Stomach (tissue), 9 donors: Measurements from ENCODE around the gene ECM1. TPM values are rescaled to one million over a fixed set of nuclear protein-coding genes. Genes with fewer than 3 reads are reported as not detected.

Source experiments
- DNase-seq, 2 donors: peaks; one replicate each; pipeline versions ENCODE4 v3.0.0 to v3.0.0-alpha.2; 2013 to 2019
- H3K27ac ChIP-seq, 5 donors: fragments of 200-600 bp in 4 of 5; sonication (generic) in 4 of 5; one replicate each; pipeline ENCODE4 v1.5.1; 2013 to 2019; ENCODE audit warnings: mild to moderate bottlenecking in 1 of 5, moderate library complexity in 1 of 5
- H3K27me3 ChIP-seq, 3 donors: fragments of 200-600 bp; sonication (generic); one replicate each; pipeline ENCODE4 v1.5.1; 2017 to 2019; ENCODE audit warnings: mixed run types in 1 of 3
- H3K36me3 ChIP-seq, 4 donors: fragments of 200-600 bp; sonication (generic); 1 replicate in 3 of 4; 2 replicates in 1 of 4; pipeline ENCODE4 v1.5.1; 2016 to 2019
- H3K4me1 ChIP-seq, 4 donors: fragments of 200-600 bp; sonication (generic); one replicate each; pipeline ENCODE4 v1.5.1; 2016 to 2019
- H3K4me3 ChIP-seq, 4 donors: fragments of 200-600 bp; sonication (generic) in 3 of 4; one replicate each; pipeline ENCODE4 v1.5.1; 2016 to 2019; ENCODE audit warnings: mild to moderate bottlenecking in 1 of 4
- H3K9me3 ChIP-seq, 4 donors: fragments of 200-600 bp; sonication (generic); one replicate each; pipeline ENCODE4 v1.5.1; 2016 to 2019
- EP300 ChIP-seq: sonication (generic); formaldehyde crosslinking; IDR thresholded peaks from one replicate; pipeline ENCODE4 v1.6.1; 2017; ENCODE audit warnings: antibody characterized with exemption
- POLR2A ChIP-seq, 4 donors: fragments of 450-650 bp; IDR thresholded peaks; one replicate each; pipeline ENCODE4 v1.6.1; 2016; ENCODE audit warnings: antibody characterized with exemption in 4 of 4, control low read depth in 2 of 4, mild to moderate bottlenecking in 1 of 4, moderate library complexity in 1 of 4
- POLR2AphosphoS5 ChIP-seq, 3 donors: sonication (generic); formaldehyde crosslinking; IDR thresholded peaks; one replicate each; pipeline ENCODE4 v1.6.1; 2016; ENCODE audit warnings: antibody characterized with exemption in 3 of 3
- WGBS, 5 donors: extraction: QIAGEN DNeasy Blood & Tissue Kit in 3 of 5; methylation state at CpG; one replicate each; pipeline versions ENCODE4 v1.1.5 to v1.1.7; 2013 to 2018; 5-methylcytosine and 5-hydroxymethylcytosine counted together
- intact Hi-C: fragments of 100-400 bp; cut with DNase I; formaldehyde crosslinking; loops from one replicate; pipeline ENCODE4 v1.15.1; 2023; ENCODE audit warnings: low total_unique reads
- polyA plus RNA-seq, 3 donors: library from polyadenylated mRNA; stranded (reverse); fragments of 200-250 nt; gene quantifications; one replicate each; pipeline ENCODE4 v1.2.3, GENCODE V29; 2013
- total RNA-seq, 5 donors: library from RNA; depleted of rRNA; stranded (reverse); fragments of >200 nt; gene quantifications; one replicate each; pipeline versions ENCODE4 v1.1.0 to v1.2.3, GENCODE V29; 2014 to 2016
- TF ChIP-seq, protein P1 (sequence below), 7 experiments: fragments of 450-650 bp in 4 of 7; fragments of 200-600 bp in 3 of 7; sonication (generic) in 3 of 7; IDR thresholded peaks; one replicate each; pipeline ENCODE4 v1.5.1; 2016 to 2019; ENCODE audit warnings: antibody characterized with exemption in 7 of 7, control low read depth in 2 of 7, mild to moderate bottlenecking in 1 of 7
- donor health status: healthy with polysubstance abuse.
- donor health status: Bipolar disorder and iron deficiency.
- donor health status: healthy.

ECM1 gene
- total and polyA plus RNA-seq, 8 donors = 1.7 to 345 (median 6.7) TPM

DNA sequence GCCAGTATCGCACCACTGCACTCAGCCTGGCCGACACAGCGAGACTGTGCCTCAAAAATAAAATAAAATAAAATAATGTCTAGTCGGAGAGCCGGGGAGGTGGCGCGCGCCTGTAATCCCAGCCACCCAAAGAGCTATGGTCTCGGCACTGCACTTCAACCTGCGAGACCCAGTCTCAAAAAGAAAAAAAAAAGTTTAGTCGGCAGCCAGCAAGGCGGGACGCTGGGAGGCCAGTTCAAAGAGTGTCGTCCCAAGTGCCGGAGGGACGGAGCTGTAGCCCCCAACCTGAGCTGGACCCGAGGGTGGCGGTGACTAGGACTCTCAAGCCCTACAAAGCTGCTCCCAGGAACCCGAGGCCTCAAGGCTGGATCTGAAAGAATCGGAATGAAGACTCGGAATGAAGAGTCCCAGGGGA is 7.0 kb downstream of the ECM1 start:
- H3K27ac ChIP-seq = peak overlapping the region; percentile 80 to 92 (median 85)
- peak overlapping the region; percentile 55 to 65 (median 58) for H3K4me3 ChIP-seq
- DNase-seq = no peak
- H3K27me3 ChIP-seq = no peaks in the 10 kb centered on the region
- 25 to 28% (median 27%) methylated on average over 21 of the region's 21 CpGs for WGBS, 5 donors
- peaks cover 0 to 21% (median 13%) of the 10 kb centered on the region in 4 donors for H3K36me3 ChIP-seq
- TF ChIP-seq, protein P1, sequence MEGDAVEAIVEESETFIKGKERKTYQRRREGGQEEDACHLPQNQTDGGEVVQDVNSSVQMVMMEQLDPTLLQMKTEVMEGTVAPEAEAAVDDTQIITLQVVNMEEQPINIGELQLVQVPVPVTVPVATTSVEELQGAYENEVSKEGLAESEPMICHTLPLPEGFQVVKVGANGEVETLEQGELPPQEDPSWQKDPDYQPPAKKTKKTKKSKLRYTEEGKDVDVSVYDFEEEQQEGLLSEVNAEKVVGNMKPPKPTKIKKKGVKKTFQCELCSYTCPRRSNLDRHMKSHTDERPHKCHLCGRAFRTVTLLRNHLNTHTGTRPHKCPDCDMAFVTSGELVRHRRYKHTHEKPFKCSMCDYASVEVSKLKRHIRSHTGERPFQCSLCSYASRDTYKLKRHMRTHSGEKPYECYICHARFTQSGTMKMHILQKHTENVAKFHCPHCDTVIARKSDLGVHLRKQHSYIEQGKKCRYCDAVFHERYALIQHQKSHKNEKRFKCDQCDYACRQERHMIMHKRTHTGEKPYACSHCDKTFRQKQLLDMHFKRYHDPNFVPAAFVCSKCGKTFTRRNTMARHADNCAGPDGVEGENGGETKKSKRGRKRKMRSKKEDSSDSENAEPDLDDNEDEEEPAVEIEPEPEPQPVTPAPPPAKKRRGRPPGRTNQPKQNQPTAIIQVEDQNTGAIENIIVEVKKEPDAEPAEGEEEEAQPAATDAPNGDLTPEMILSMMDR (IDR thresholded peaks at IDR 0.05) = no peak
- TF ChIP-seq POLR2AphosphoS5 (IDR thresholded peaks at IDR 0.05) (no peak), POLR2A (IDR thresholded peaks at IDR 0.05) (no peak)
- intact Hi-C loops = no loop called here
- peaks cover 12 to 43% (median 21%) of the 10 kb centered on the region in 4 donors for H3K4me1 ChIP-seq
- no peaks in the 10 kb centered on the region for H3K9me3 ChIP-seq

DNA sequence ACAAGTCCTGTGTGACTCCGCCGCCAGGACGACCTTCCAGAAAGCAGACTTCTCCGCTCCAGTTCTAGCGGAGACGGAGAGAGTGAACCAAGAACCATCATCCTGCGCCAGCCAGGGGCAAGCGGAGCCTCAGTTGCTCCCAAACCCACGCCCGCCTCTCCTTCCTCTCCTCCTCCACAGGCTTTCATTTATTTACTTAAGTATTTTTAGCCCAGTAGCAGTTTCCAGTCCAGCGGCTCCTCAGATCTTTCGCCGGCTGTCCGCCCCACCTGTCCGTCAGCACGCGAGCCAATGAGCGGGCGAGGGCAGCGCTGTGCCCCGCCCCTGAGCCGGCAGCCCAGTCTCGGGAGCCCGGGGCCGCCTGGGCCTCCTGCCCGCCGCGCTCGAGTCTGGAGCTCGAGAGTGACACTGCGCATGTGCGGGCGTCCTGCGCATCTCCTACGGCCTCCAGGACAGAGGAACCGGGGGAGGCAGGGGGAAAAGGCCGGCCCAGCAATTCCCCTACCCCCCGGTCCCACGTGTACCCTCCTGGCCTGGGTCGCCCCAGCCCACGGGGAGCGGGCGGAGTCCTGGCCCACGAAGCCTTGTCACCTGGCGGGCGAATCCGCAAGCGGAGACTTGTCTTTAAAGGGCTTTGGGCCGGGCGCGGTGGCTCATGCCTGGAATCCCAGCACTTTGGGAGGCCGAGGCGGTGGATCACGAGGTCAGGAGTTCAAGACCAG is 7.6 kb downstream of the ECM1 start, which contains the start of gene FALEC:
FALEC (plus strand) TSS at position 425 of the 722 bp plus-strand sequence.
- Histone ChIP-seq H3K4me3 (peak within 1 kb of the TSS; percentile 55 to 65 (median 58)), H3K36me3 (peaks cover 0 to 16% (median 13%) of the 10 kb centered on the region in 4 donors), H3K27ac (peak within 1 kb of the TSS; percentile 80 to 92 (median 85)), H3K4me1 (peaks cover 12 to 43% (median 21%) of the 10 kb centered on the region in 4 donors), H3K9me3 (no peaks in the 10 kb centered on the region), H3K27me3 (no peaks in the 10 kb centered on the region)
- DNase-seq = peak; percentile 98 to 99
- intact Hi-C loops = no loop called here
- TF ChIP-seq POLR2AphosphoS5 (IDR thresholded peaks at IDR 0.05) = peak; percentile 58 to 81 (median 70)
- TF ChIP-seq, protein P1 (IDR thresholded peaks at IDR 0.05) = no peak
- WGBS, 5 donors = 0 to 2% (median 0%) methylated on average over 47 to 54 of the region's 54 CpGs

DNA sequence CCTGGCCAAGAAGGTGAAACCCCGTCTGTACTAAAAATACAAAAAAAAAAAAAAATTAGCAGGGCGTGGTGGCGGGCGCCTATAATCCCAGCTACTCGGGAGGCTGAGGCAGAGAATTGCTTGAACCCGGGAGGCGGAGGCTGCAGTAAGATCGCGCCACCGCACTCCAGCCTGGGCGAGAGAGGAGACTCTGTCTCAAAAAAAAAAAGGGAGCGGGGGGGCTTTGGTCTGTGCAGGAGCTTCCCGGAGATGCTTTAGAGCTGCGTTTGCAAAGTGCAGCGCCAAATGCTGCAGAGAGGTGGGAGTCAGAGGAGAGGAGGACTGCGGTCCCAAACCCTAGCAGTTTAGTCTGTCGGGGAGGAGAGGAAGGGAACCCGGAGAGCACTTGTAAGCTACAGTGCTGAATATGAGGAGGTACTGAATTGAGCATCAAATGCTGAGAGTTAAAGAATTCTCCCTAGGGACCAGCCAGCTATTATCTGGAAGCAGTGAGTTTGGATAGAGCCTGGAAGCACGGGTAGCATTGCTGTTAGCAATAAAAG is 8.2 kb downstream of the ECM1 start:
- H3K4me1 ChIP-seq = peaks cover 12 to 43% (median 21%) of the 10 kb centered on the region in 4 donors
- H3K36me3 ChIP-seq = peaks cover 0 to 12% (median 10%) of the 10 kb centered on the region in 4 donors
- no peaks in the 10 kb centered on the region for H3K27me3 ChIP-seq
- no peaks in the 10 kb centered on the region for H3K9me3 ChIP-seq
- H3K4me3 ChIP-seq = peak overlapping the region; percentile 55 to 65 (median 58)
- TF ChIP-seq, protein P1 (IDR thresholded peaks at IDR 0.05) = no peak
- TF ChIP-seq EP300 (no peak), POLR2A (IDR thresholded peaks at IDR 0.05) (no peak), POLR2AphosphoS5 (IDR thresholded peaks at IDR 0.05) (no peak)
- 1 to 4% (median 2%) methylated on average over 19 of the region's 19 CpGs for WGBS, 5 donors
- H3K27ac ChIP-seq = peak overlapping the region; percentile 31 to 91 (median 84)
- DNase-seq = peak in 1 of 2 donors; percentile 44
- intact Hi-C loops = no loop called here

DNA sequence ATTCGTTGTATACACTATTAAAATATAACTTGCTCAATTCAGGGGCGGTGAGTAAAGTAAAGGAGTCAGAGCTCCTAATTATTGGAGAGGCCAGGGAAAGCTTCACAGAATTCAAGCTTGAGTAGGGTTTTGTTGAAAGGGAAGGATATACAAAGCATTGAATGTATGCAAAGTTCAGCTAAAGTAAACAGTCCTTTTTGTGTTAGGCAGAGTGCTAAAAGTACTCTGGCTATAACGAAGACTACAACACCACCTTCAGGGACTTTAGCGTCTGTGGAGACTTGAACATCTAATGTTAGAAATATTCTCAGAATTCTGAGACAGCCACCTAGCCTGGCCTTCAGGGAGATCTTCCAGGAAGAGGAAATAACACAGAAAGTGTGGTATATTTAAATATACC is 8.7 kb downstream of the ECM1 start:
- intact Hi-C loops = no loop called here
- Histone ChIP-seq H3K9me3 (no peaks in the 10 kb centered on the region), H3K4me1 (peaks cover 12 to 43% (median 21%) of the 10 kb centered on the region in 4 donors), H3K27ac (peak overlapping the region in 4 of 5 donors; percentile 80 to 91 (median 84)), H3K36me3 (peaks cover 0 to 7% (median 5%) of the 10 kb centered on the region in 4 donors), H3K27me3 (no peaks in the 10 kb centered on the region), H3K4me3 (peak overlapping the region; percentile 55 to 65 (median 58))
- TF ChIP-seq EP300 = no peak
- no peak for TF ChIP-seq POLR2A (IDR thresholded peaks at IDR 0.05)
- TF ChIP-seq, protein P1 (IDR thresholded peaks at IDR 0.05) = no peak
- no peak for TF ChIP-seq POLR2AphosphoS5 (IDR thresholded peaks at IDR 0.05)
- 15 to 25% (median 23%) methylated on average over 4 of the region's 4 CpGs for WGBS, 5 donors
- peak in 1 of 2 donors; percentile 68 for DNase-seq
